Measurements from ENCODE around the gene CFAP44. TPM values are rescaled to one million over a fixed set of nuclear protein-coding genes. Genes with fewer than 3 reads are reported as not detected.

Gene CFAP44
- total RNA-seq, 1 donor from 2014 or later: 14.9 TPM

DNA sequence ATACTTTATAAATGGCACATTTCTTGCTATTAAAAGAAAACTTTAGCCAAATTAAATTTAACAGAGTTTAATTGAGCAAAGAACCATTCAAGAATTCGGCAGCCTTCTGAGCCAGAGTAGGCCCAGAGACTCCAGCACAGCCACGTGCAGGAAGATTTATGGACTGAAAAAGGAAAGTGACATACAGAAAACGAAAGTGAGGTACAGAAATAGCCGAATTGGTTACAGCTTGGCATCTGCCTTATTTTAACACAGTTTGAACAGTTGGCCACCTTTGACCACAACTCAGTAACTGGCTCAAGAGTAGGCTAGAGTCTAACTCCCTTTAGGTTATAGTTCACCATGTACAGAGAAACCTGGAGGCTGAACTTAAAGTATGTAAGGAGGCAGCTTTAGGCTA lies 17.6 kb downstream of the CFAP44 start:
- H3K36me3 Mint-ChIP-seq (ENCODE audit: low read depth): peaks cover 41% of the 10 kb centered on the region
- ChIA-PET CTCF (no interaction called here), POLR2A (interaction anchor here (0.6 kb wide), 1 partner anchor 623 kb away, joined by 5 read pairs; no protein-coding TSS in a partner anchor)
- peaks cover 33% of the 10 kb centered on the region for H3K4me1 Mint-ChIP-seq
- H3K4me3 Mint-ChIP-seq: no peak overlapping the region
- ATAC-seq (ENCODE audit: low read depth) (peak; percentile 42), DNase-seq (no peak)
- peak overlapping the region; percentile 14 for H3K27ac Mint-ChIP-seq
- no peaks in the 10 kb centered on the region for H3K27me3 Mint-ChIP-seq
- TF ChIP-seq, protein P1, sequence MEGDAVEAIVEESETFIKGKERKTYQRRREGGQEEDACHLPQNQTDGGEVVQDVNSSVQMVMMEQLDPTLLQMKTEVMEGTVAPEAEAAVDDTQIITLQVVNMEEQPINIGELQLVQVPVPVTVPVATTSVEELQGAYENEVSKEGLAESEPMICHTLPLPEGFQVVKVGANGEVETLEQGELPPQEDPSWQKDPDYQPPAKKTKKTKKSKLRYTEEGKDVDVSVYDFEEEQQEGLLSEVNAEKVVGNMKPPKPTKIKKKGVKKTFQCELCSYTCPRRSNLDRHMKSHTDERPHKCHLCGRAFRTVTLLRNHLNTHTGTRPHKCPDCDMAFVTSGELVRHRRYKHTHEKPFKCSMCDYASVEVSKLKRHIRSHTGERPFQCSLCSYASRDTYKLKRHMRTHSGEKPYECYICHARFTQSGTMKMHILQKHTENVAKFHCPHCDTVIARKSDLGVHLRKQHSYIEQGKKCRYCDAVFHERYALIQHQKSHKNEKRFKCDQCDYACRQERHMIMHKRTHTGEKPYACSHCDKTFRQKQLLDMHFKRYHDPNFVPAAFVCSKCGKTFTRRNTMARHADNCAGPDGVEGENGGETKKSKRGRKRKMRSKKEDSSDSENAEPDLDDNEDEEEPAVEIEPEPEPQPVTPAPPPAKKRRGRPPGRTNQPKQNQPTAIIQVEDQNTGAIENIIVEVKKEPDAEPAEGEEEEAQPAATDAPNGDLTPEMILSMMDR (IDR thresholded peaks at IDR 0.05): no peak
- H3K9me3 Mint-ChIP-seq: peaks cover 26% of the 10 kb centered on the region
- intact Hi-C loops (cut with micrococcal nuclease): no loop called here

DNA sequence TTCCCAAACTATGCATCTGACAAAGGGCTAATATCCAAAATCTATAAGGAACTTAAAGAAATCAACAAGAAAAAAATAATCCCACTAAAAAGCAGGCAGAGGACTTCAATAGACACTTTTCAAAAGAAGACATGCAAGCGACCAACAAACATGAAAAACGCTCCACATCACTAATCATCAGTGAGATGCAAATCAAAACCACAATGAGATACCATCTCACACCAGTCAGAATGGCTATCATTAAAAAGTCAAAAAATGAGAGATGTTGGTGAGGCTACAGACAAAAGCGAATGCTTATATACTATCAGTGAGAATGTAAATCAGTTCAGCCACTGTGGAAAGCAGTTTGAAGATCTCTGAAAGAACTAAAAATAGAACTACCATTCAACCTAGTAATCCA lies 20.2 kb downstream of the CFAP44 start:
- Mint-ChIP-seq H3K27me3 (no peaks in the 10 kb centered on the region), H3K36me3 (ENCODE audit: low read depth) (peaks cover 24% of the 10 kb centered on the region), H3K27ac (peak overlapping the region; percentile 25), H3K9me3 (peaks cover 16% of the 10 kb centered on the region), H3K4me3 (peak overlapping the region; percentile 3), H3K4me1 (peaks cover 33% of the 10 kb centered on the region)
- ATAC-seq (ENCODE audit: low read depth): peak; percentile 52
- intact Hi-C loops (cut with micrococcal nuclease): no loop called here
- no peak for DNase-seq
- ChIA-PET CTCF (no interaction called here), POLR2A (no interaction called here)
- TF ChIP-seq, protein P1 (IDR thresholded peaks at IDR 0.05): no peak

DNA sequence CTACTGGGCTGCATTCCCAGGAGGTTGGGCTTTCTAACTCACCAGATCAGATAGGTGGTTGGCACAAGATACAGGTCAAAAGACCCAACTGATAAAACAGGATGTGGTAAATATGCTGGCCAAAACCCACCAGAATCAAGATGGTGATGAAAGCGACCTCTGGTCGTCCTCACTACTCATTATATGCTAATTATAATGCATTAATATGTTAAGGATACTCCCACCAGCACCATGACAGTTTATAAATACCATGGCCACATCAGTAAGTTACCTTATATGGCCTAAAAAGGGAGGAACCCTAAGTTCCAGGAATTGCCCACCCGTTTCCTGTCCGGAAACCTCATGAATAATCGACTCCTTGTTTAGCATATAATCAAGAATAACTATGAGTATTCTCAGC lies 31.6 kb downstream of the CFAP44 start:
- ATAC-seq (ENCODE audit: low read depth): no peak
- Mint-ChIP-seq H3K9me3 (peaks cover 11% of the 10 kb centered on the region), H3K4me3 (no peak overlapping the region), H3K36me3 (ENCODE audit: low read depth) (peaks cover 10% of the 10 kb centered on the region), H3K27me3 (no peaks in the 10 kb centered on the region), H3K4me1 (no peaks in the 10 kb centered on the region), H3K27ac (no peak overlapping the region)
- TF ChIP-seq, protein P1 (IDR thresholded peaks at IDR 0.05): no peak
- DNase-seq: no peak
- POLR2A ChIA-PET: no interaction called here
- intact Hi-C loops (cut with micrococcal nuclease): no loop called here
- CTCF ChIA-PET: no interaction called here

DNA sequence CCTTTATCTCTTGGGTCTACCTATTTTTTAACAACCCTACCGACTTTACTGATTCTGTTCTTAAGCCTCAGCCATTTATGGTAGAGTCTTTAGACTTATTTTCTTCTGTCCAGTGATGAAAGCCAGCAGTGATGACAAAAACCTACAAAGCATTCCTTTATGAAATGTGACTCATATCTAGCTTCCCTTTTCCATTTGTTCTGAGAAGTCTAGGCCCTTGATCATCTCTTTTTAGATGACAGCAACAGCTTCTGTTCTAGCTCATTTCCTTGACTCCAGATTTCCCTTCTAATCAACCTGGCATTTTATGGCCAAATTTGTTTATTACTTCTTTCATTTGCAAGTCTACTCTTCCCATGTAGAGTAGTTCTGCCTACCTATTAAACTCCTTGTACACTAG lies 36.1 kb downstream of the CFAP44 start:
- H3K4me3 Mint-ChIP-seq: no peak overlapping the region

GRCh38 chr3:113404637-113405036 lies 36.7 kb downstream of the CFAP44 start:
- CTCF ChIA-PET: no interaction called here
- Mint-ChIP-seq H3K36me3 (ENCODE audit: low read depth) (peaks cover 29% of the 10 kb centered on the region), H3K27ac (no peak overlapping the region), H3K27me3 (no peaks in the 10 kb centered on the region), H3K4me1 (no peaks in the 10 kb centered on the region), H3K9me3 (no peaks in the 10 kb centered on the region), H3K4me3 (no peak overlapping the region)
- intact Hi-C loops (cut with micrococcal nuclease): no loop called here
- DNase-seq (no peak), ATAC-seq (ENCODE audit: low read depth) (no peak)
- POLR2A ChIA-PET: no interaction called here
- TF ChIP-seq, protein P1 (IDR thresholded peaks at IDR 0.05): no peak

More for the DNA sequence above, 36.1 kb downstream of the CFAP44 start:
- Mint-ChIP-seq H3K9me3 (peaks cover under 1% of the 10 kb centered on the region), H3K27me3 (no peaks in the 10 kb centered on the region), H3K36me3 (ENCODE audit: low read depth) (peaks cover 28% of the 10 kb centered on the region), H3K27ac (no peak overlapping the region), H3K4me1 (no peaks in the 10 kb centered on the region)
- ChIA-PET POLR2A (no interaction called here), CTCF (no interaction called here)
- intact Hi-C loops (cut with micrococcal nuclease): no loop called here
- TF ChIP-seq, protein P1 (IDR thresholded peaks at IDR 0.05): no peak
- ATAC-seq (ENCODE audit: low read depth) (no peak), DNase-seq (no peak)

Other genes with a start within 250 kb of the CFAP44 start
- 0.33 and 0.91 TPM in 2 replicates for gene BOC, start 229.9 kb downstream of the CFAP44 start, total RNA-seq
- gene SPICE1, start 73.7 kb upstream of the CFAP44 start, total RNA-seq: 19.6 and 19.8 TPM in 2 replicates
- gene SIDT1, start 91.1 kb upstream of the CFAP44 start, total RNA-seq: 35.7 and 44.9 TPM in 2 replicates

Data from activated B cell treated with CpG ODN at 0.5 μM for 24 hours (primary cell).